ENCODE results near the gene WDR91. TPM values are rescaled to one million over a fixed set of nuclear protein-coding genes. Genes with fewer than 3 reads are reported as not detected.
A peak's percentile ranks its signal among the peaks of the same experiment; 100 is the strongest.

Gene WDR91
- total RNA-seq, 1 experiment from 2014 or later: 8.4 TPM

DNA sequence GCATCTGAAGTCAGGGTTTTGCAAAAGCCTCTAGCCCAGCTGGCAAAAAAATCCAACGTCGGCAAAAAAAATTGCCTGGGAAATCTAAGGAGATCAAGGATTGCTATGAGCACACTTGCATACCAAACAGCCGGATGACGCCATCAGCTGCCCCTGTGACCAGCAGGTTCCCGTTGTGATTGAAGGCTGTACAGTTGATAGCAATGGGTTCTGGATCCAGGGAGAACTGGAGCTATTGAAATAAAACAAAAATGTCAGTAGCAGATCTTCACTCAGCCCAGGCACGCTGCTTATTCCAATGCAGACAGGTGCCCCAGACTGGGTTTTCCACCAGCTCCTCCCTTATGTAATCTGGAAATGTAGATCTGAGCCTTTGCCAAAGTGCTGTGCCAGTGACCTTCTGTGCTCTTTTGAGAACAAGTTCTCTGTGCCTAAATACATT lies 22.1 kb downstream of the WDR91 start:
- POLR2A ChIA-PET (ENCODE audit: unreplicated experiment): no interaction called here
- no peaks in the 10 kb centered on the region for H3K4me1 ChIP-seq (replicated peaks; ENCODE audit: insufficient read depth)
- TF ChIP-seq, protein P1, sequence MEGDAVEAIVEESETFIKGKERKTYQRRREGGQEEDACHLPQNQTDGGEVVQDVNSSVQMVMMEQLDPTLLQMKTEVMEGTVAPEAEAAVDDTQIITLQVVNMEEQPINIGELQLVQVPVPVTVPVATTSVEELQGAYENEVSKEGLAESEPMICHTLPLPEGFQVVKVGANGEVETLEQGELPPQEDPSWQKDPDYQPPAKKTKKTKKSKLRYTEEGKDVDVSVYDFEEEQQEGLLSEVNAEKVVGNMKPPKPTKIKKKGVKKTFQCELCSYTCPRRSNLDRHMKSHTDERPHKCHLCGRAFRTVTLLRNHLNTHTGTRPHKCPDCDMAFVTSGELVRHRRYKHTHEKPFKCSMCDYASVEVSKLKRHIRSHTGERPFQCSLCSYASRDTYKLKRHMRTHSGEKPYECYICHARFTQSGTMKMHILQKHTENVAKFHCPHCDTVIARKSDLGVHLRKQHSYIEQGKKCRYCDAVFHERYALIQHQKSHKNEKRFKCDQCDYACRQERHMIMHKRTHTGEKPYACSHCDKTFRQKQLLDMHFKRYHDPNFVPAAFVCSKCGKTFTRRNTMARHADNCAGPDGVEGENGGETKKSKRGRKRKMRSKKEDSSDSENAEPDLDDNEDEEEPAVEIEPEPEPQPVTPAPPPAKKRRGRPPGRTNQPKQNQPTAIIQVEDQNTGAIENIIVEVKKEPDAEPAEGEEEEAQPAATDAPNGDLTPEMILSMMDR (conservative IDR thresholded peaks at IDR 0.05): no peak
- TF ChIP-seq EZH2 (IDR thresholded peaks at IDR 0.05; ENCODE audit: low read depth): no peak

DNA sequence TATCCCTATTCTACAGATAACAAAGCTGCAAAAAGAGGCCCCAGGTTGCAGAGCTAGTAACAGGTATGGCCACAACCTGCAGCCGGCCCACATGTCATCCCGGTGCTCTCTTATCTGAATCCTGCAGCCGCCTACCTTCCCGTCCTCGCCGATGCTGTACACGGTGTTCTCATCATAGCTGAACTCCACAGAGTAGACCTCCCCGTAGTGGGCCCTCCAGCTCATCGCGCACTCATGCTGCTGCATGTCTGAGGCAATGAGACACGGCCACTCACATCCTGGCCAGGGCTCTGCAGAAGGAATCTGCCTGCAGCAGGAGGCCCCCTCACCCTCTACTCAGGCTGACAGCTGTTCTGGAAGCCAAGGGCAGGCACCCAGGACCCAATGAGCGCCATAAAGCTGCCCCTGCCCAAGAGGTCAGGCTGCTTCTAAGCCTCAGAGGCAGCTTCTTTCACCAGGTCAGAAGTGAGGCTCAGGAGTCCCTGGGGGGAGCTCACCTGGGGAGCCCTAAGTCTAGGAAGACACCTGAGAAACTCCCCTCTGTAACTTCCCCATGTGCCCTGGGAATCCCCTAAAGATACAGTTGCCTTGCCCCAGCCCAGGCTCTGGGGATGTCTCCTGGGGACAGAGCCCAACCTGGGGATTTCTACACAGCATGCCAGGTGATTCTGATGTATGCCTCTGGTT lies 22.9 kb downstream of the WDR91 start:
- no peaks in the 10 kb centered on the region for H4K20me1 ChIP-seq (ENCODE audit: insufficient read depth)
- no peak overlapping the region for H3K4me2 ChIP-seq
- no peaks in the 10 kb centered on the region for H3K79me2 ChIP-seq (ENCODE audit: low read depth)
- ChIA-PET POLR2A (ENCODE audit: unreplicated experiment) (no interaction called here), CTCF (no interaction called here)
- no peaks in the 10 kb centered on the region for H3K36me3 ChIP-seq (ENCODE audit: low read depth)
- peak in 1 of 2 experiments; percentile 5 for DNase-seq
- no peaks in the 10 kb centered on the region for H3F3A ChIP-seq (ENCODE audit: insufficient read depth, low read depth)
- H2AFZ ChIP-seq: no peak overlapping the region
- no TSS peak for BruUV-seq (replicated peaks)
- H3K4me3 ChIP-seq: no peak overlapping the region
- no peaks in the 10 kb centered on the region for H3K9me3 ChIP-seq (ENCODE audit: insufficient read depth, low read depth)
- no peaks in the 10 kb centered on the region for H3K27me3 ChIP-seq (ENCODE audit: insufficient read depth, low read depth)
- TF ChIP-seq EZH2 (IDR thresholded peaks at IDR 0.05; ENCODE audit: low read depth): no peak
- TF ChIP-seq, protein P1 (conservative IDR thresholded peaks at IDR 0.05): no peak
- no peak overlapping the region for H3K27ac ChIP-seq
- H3K9me2 ChIP-seq (ENCODE audit: insufficient read depth): no peaks in the 10 kb centered on the region
- intact Hi-C loops (cut with micrococcal nuclease; ENCODE audit: unreplicated experiment): no loop called here
- no peaks in the 10 kb centered on the region for H3K4me1 ChIP-seq (replicated peaks; ENCODE audit: insufficient read depth)

More for the DNA sequence above, 22.1 kb downstream of the WDR91 start:
- DNase-seq: no peak
- Histone ChIP-seq H3K4me3 (no peak overlapping the region), H2AFZ (no peak overlapping the region), H3K9me2 (ENCODE audit: insufficient read depth) (no peaks in the 10 kb centered on the region), H3F3A (ENCODE audit: insufficient read depth, low read depth) (no peaks in the 10 kb centered on the region), H3K27me3 (ENCODE audit: insufficient read depth, low read depth) (no peaks in the 10 kb centered on the region), H3K4me2 (no peak overlapping the region), H3K36me3 (ENCODE audit: low read depth) (no peaks in the 10 kb centered on the region), H3K9me3 (ENCODE audit: insufficient read depth, low read depth) (no peaks in the 10 kb centered on the region), H3K79me2 (ENCODE audit: low read depth) (no peaks in the 10 kb centered on the region), H4K20me1 (ENCODE audit: insufficient read depth) (no peaks in the 10 kb centered on the region), H3K27ac (no peak overlapping the region)
- CTCF ChIA-PET: no interaction called here
- intact Hi-C loops (cut with micrococcal nuclease; ENCODE audit: unreplicated experiment): no loop called here
- no TSS peak for BruUV-seq (replicated peaks)

DNA sequence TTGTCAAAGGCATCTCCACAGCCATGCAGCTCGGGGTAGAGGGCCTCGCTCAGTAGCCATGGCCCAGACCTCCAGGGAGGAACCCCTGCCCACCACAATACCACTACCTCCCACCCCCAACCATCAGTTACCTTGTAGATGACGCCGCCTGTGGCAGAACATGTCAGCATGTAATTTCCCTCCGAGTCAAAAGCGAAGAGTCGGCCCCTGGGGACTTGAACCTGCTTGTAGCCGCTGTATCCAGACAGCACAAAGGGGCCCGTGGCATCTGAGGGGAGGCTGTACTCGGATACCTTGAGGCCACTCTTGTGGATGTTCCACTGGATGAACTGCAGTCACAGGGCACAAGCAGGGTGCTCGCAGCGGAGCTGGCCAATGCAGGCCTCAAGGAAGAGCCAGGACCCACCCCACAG lies 24.5 kb downstream of the WDR91 start:
- BruUV-seq (replicated peaks): no TSS peak
- Histone ChIP-seq H3K9me2 (ENCODE audit: insufficient read depth) (no peaks in the 10 kb centered on the region), H3K79me2 (ENCODE audit: low read depth) (no peaks in the 10 kb centered on the region), H4K20me1 (ENCODE audit: insufficient read depth) (no peaks in the 10 kb centered on the region), H3K4me3 (no peak overlapping the region), H2AFZ (no peak overlapping the region), H3K27me3 (ENCODE audit: insufficient read depth, low read depth) (no peaks in the 10 kb centered on the region), H3K27ac (no peak overlapping the region), H3K4me2 (no peak overlapping the region), H3K4me1 (replicated peaks; ENCODE audit: insufficient read depth) (no peaks in the 10 kb centered on the region), H3K36me3 (ENCODE audit: low read depth) (no peaks in the 10 kb centered on the region), H3K9me3 (ENCODE audit: insufficient read depth, low read depth) (peaks cover 6% of the 10 kb centered on the region), H3F3A (ENCODE audit: insufficient read depth, low read depth) (no peaks in the 10 kb centered on the region)
- CTCF ChIA-PET: no interaction called here
- TF ChIP-seq, protein P1 (conservative IDR thresholded peaks at IDR 0.05): no peak
- TF ChIP-seq EZH2 (IDR thresholded peaks at IDR 0.05; ENCODE audit: low read depth): no peak
- intact Hi-C loops (cut with micrococcal nuclease; ENCODE audit: unreplicated experiment): no loop called here
- no peak for DNase-seq
- POLR2A ChIA-PET (ENCODE audit: unreplicated experiment): no interaction called here
